ENCODE measurements around the gene ATP1B3. TPM values are rescaled to one million over a fixed set of nuclear protein-coding genes. Genes with fewer than 3 reads are reported as not detected.
A peak's percentile ranks its signal among the peaks of the same experiment; 100 is the strongest.

ATP1B3 gene
- total RNA-seq, result 129 and 199 TPM in 2 replicates

DNA sequence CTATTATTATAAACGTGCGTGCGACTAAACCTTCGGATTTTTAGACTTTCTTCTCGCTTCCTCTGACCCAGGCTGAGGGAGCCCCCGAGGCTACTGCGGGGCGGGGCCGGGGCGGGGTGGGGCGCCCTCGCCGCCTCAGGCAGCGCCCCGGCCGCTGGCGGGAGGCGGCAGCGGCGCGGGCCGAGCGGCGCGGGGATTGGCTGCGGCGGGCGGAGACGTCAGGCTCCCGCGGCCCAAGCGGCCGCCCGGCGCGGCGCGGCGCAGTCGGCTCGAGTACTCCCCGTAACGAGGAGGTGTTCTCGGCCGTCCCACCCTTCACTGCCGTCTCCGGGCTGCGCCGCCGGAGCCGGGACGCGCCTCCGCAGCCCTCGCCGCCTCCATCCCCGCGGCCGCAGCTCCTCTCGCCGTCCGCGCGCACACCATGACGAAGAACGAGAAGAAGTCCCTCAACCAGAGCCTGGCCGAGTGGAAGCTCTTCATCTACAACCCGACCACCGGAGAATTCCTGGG, at the start of gene ATP1B3:
Gene ATP1B3, plus strand, starts transcription at position 263 of the 510 bp plus-strand sequence. Its CDS starts 159 bp downstream, at position 422.
- DNase-seq, result peak; percentile 85

DNA sequence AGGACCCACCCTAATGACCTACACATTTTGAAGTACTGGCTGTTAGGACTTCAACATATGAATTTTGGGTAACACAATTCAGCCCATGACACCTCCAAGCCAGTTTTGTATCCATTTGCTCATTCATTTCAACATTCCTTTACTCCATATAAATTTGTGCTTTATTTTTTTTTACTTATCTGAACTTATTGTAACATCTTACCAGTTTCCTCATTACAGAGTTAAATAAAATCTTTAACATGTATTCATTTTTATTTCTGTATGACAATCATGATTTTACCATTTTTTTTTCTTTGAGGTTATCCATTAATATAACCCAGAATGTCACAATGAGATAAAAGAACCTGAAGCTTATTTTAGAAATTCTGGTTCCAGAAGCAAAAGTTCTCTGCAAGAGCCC, 48.0 kb upstream of the ATP1B3 start:
- DNase-seq, result no peak

DNA sequence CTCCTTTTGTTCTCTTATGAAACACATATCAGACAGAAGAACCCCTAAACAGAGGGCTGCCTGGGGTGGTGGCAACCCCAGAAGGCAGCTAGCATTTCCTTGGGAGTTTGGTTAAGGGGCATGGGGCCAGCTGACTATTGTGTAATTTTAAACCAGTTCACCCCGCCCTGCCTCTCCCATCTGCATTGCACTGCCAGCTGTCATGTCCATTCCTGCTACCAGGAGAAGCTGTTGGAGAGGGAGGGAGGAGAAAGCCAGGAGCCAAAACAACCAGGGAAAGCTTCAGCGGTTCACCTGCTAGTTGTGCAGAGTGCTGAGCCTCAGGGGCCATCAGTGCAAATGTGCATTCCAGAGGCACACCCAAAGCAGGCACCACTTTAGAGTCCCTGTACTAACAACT, 47.6 kb upstream of the ATP1B3 start:
- DNase-seq, result no peak

DNA sequence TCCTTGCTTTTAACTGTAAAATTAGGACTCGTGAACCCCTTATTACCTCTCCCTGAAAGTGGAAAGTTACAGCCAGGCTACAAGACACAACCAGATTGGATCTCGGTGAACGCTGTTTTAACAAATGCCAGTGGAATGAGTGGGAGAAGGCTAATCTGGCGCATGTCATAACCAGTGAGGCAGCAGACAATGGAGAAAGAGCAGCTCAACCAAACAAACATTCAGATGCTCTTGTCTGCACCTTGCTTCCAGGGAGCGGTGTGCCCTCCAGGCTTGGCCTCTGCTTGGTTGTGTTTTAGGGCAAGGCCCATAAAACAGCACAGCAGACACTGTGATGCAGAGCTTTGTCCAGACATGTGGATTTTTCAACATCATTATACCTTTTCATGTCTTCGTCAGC, 45.9 kb upstream of the ATP1B3 start:
- DNase-seq, result no peak

DNA sequence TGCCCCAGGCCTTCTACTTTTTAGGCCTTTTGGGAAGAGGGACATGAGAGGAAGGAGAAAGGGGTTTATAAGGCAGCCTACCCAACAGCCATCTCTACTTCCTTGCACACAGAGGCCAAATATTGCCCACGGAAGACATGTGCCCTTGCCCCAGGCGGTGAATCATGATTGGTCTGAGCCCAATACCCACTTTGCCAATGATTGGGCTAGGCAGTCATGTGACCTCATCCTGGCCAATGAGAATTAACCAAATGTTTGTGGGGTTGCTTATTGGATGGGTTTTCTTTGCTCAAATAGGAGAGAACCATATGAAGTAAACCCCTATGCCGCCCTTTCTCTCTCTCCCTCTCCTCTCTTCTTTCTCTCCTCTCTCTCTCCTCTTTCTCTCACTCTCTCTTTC, 42.2 kb upstream of the ATP1B3 start:
- DNase-seq, result no peak

DNA sequence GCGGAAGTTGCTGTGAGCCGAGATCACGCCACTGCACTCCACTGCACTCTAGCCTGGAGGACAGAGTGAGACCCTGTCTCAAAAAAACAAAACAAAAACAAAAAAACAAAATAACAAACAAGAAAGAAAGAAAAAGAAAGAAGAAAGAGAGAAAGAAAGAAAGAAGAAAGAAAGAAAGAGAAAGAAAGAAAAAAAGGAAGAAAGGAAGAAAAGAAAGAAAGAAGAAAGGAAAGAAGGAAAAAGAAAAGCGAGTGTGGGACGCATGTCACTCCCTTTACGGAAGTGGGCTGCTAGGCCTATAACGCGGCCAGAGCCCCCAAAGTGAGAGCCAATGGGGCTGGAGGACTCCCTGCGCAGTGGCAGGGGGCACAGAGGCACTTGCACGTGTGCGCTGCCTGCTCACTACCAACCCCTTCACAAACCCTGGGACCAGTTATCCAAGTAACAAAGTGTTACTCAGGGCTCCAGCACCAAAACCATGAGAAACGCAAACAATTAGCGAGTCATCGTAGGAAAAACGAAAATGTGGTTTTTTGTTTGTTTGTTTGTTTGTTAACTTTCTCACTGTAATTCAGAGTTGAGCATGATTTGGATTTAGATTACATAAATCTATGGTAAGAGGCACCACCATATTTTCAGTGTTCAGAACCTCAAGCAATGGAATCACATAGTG, 40.8 kb upstream of the ATP1B3 start:
- DNase-seq, result no peak

DNA sequence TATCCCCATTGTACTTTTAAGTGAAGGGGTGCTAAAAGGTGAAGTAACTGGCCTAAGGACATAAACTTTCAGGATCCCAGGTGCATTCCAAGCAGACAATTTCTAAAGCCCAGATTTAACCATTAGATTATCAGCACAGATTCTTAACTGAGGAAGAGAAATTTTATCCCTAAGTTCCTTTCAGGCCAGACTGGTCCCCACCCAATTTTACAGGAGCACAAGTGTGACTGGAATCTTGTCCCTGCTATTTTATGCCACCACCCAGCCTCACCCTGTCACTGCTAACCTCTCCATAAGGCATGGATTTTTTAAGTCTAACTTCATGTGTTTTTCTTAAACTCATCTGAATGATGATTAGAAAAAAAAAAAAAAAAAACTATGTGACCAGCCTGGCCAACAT, 37.1 kb upstream of the ATP1B3 start:
- no peak for DNase-seq

DNA sequence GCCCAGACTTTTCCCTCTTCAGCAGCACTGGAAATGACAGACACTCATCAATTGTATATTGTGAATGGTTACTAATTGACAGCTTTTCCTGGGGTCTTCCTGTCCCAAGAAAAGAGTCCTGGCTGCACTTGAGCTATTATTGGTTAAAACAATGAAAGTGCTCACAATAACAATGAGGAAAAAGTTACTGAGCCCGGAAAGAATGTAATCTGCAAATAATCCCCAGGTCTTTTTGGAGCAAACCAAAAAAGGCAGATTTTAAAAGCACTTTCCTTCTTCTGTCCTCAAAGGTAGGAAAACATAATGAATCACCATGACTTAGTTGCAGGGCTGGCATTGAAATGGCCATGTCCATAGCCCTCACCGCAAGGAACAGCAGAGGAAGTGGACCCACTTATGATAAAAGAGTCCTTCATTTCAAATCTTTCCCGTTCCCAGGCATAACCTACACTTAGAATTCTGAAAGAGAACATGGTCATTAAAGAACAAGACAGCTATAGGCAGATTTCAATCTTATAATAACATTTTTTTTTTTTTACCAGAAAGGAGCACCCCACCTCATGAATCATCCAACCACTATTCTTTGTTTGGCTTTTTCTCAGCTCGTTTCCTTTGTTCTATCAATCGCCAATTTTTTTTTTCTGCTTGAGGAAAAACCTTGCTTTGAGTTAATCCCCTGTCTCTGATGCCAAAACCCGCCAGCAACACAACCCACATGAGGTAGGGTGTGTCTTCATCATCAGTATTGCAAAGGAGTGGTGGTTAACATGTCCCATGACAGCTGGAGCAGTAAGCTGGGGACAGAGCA, 35.5 kb upstream of the ATP1B3 start:
- peak; percentile 93 for DNase-seq

DNA sequence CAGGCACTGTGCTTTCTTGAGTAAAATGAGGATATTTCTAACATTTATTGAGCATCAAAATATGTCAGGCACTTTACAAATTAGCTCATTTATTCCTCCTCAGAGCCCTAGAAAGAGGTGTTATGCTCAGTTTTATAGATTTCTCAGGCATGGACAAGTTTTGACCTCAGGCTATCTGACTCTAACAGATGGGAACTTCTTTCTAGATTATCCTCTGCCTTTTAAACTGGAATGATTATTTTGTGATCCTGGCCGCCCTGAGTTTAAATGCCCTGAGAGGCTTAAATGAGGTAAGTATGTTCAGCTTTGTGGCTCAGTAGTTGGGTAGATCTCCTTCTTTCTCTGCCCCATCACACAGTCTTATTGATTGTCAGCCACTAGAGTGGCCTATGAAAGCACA, 32.3 kb upstream of the ATP1B3 start:
- no peak for DNase-seq

DNA sequence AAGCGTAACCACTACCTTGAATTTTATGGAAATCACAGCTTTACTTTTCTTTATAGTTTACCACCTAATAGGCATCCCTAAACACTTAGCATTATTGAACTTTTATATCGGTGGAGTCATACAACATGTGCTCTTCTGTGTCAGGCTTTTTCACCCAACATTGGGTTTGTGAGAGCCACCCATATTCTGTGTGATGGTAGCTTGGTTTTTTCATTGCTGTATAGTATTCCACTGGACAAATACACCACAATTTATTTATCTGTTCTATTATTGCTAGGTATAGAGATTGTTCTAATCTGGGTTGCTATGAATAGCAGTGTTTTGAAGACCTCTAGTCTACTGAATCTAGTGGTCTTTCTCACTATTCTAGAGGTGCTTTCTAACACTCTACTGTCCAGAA, 31.6 kb upstream of the ATP1B3 start:
- no peak for DNase-seq

DNA sequence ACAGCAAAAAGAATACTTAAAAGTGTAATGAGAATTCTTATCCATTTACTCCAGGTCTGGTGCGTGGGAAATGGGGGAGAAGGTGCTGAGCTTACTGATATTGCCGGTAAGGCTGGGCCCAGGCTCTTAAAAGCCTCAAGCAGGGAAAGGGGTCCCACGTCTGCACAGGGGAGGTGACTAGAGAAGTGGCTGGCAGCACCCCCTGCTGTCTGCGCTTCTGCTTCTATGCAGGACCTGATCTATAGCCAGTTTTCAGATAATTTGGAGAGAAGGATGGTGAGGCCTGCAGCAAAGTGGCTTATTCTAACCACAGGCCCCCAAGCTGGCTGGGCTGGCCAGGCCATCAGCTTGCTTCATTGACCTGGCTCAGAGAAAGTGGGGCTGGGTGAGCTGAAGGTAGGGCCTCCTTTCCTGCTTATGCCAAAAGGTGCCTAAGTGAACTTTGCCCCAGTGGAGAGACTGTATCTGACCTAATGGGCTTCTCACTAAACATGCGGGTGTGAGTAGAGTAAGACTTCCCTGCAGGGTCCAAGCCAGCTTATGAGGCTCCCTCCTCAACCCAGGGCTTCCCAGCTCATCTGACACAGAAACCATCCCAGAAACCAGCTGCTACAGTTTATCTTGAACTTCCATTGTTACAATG, 30.9 kb upstream of the ATP1B3 start:
- peak; percentile 37 for DNase-seq

DNA sequence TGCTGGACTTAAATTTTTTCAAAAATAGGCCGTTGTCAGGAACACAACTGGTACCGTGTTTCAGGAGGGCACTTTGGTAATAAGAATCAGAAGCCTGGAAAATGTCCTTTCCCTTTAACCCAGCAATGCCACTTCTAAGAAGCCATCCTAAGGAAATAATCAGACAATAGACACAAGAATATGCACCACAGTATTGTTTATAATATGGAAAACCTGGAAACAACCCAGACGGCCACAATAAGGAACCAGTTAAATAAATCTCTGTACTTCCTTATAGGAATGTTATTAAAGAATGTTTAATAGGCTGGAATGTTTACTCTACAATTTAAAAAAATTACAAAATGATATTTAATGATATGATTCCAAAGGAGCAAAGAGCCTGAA, 30.4 kb upstream of the ATP1B3 start:
- peak; percentile 45 for DNase-seq

DNA sequence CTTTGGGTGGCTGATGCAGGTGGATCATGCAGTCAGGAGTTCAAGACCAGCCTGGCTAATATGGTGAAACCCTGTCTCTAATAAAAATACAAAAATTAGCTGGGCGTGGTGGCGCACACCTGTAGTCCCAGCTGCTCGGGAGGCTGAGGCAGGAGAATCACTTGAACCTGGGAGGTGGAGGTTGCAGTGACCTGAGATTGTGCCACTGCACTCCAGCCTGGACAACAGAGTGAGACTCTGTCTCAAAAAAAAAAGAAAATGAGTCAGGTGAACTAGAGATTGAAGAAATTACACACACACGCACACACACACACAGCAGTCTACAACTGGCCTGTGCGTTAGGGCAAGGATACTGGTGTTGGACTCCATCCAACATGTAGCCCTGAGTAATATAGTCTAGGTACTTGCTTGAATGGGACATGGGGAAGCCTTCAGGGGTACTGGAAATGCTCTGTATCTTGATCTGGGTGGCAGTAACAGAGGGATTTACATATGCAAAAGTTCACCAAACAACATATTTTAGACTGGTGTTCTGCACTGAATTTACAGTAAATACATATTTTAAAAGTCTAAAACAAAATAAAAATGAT, 28.2 kb upstream of the ATP1B3 start:
- peak; percentile 63 for DNase-seq

DNA sequence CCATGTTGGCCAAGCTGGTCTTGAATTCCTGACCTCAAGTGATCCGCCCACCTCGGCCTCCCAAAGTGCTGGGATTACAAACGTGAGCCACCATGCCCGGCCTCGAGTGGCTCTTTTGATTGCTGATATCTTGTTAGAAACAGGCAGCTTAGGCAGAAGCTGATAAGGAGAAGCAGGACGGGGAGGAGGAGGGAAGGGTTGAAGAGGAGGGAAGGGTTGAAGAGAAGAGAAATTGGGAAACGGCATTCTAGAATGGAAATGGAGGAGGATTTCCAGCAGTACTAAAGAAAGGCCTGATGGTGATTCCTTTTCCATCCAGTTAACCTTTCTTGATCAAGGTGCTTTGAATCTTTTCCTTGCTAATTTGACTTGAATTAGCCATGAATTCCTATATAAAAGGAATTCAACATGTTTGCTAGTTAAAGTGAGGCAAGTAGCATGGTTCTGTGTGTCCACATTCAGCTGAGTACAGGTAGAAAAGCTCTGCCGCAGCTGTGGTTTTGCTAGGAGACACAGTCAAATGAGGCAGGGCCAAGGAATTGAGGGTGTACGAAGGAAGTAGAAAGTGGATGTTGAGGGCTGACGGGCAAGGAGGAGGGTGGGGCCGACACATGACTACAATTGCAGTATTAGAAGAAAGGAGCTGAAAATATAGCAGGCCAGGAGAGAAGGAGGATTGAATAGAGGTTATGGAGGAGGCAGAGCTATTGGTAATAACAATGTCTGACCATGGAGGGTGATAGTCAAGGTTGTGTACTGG, 27.2 kb upstream of the ATP1B3 start:
- no peak for DNase-seq

DNA sequence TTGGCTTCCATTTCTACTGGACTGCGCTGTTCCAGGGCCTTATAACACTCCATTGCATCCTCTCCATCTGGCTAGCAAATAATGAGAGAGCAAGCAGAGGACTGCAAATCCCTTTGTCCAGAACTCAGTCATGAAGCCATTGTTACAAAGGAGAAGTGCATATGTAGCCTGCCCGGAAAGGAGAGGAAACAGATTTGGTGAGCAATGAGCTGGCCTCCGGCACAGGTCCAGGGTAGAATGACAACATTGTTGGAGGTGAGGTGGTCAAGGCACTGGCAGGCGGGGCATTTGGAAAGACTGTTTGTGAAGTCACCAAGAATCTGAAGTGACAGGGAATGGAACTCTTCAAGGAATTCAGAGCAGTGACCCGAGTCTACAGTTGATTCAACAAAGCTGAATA, 25.0 kb upstream of the ATP1B3 start:
- DNase-seq, result peak; percentile 95

DNA sequence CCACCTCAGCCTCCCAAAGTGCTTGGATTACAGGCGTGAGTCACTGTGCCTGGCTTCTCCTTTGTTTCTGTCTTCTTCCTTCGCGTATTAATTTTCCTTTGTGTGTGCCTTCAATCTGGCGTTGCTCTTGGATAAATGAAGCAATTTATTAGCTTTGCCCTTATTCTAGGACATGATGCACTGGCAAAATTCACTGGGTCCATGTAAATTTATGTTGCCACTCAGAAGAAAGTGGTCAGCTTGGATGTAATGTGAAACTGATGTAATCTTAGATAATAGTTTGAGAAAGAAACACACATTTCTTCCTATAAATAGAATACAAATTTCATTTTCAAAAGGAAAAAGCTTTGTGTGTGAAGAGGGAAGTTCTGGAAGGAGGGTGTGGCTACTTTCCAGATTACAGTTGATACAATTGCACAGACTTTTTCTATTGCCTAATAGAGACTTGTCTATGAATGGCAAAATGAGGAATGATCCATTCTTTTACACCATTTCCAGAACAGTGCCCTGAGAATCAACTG, 23.3 kb upstream of the ATP1B3 start:
- peak; percentile 38 for DNase-seq

DNA sequence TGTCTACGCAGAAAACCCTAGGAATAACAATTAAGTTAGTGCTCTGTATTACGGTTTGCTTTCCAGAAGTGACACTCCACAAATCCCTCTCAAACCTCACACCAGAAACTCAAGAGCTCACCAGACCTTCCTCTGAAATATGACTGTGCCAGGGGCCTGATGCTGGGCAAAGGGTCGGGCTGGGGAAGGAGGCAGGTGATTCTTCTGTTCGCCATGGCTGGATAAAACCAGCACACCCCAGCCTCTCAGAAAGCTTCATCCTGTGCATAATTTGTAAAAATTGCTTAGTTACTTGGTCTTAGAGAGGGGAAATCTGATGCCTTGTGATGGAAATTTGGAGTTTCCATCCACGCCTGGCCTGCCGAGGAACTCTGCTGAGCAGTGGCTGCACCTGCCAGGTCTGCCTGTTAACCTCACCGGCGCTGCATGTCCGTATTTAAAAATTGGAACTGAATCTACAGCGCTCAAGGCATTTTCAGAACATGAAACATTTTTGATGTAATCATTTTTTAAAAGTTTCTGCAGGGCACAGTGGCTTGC, 22.7 kb upstream of the ATP1B3 start:
- DNase-seq, result no peak

DNA sequence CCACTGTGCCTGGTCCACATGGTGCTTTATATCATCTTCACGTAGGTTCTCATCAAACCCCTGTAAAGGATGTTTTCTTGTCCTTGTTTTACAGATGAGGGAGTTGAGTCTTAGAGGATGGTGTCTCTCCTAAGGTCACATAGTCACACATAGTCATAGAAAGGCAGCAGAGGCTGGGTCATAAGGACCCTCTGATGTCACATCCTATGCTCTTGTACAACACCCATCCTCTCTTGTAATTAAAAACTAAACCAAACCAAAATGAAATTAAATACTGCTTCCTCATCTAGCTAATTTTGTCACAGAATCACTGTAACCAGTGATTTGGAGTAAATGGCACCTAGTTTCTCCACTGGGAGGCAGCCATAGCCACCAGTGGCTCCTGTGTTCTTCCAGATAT, 21.8 kb upstream of the ATP1B3 start:
- no peak for DNase-seq

DNA sequence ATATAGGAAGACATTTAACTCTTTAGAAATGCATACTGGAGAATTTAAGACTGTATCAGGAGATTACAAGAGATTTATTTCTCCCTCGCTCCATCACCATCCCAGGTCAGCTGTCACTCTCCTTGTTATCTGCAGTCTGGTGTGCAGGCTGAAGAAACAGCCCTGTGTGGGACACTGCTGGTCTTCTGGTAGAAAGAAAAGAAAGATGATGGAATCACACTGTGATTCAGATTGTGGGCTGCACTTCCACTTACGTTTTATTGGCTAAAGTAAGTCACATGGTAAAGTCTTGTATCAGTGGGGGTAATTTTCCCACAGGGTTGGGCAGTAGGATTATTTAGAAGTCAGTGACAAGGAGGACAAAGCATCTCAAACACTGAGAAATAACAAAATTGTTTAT, 18.1 kb upstream of the ATP1B3 start:
- no peak for DNase-seq

DNA sequence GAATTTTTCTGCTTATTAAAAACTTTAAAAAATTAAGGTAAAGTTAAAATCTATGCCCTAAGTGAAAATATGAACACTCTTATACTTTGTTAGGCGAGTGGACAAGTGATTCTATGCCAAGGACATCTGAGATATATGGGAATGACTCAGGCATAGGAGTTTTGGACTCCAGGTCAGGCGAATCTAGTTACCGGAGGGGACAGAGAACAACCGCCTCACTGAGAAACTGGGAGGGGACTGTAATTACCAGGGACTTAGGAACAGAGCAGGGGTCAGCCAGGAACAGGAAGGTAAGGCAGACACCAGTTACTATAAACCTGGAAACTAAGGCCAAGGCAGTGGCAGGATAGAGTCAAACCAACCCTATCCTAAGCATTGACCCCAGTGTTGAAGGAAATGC, 16.8 kb upstream of the ATP1B3 start:
- DNase-seq, result no peak

DNA sequence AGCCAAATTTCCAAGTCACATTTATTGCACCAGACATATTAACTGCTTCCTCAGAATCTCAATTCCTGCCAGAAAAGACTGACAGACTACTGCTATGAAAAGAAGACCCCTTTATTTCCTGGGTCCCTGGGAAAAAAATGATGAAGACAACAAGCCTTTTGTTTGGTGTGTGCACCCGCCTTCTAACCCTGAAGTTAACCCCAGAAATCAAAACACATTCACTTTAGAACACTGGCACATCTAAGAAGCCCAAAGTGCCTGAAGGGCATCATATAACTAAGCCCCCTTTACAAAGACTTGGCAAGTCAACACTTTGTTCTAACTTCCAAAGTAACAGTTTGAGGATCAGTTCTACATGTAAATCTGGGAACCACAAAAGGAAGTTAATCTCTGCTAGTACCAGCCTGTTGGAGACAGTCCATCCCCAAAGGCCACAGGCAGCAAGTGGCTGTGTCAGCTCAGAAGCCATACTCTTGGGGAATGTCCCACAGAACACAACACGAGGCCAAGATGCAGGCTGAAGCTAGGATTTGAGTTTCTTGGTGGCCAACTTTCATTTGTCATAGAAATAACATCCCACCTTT, 16.3 kb upstream of the ATP1B3 start:
- no peak for DNase-seq

Measured in dermis blood vessel endothelial cell (primary cell).